Activated CD4-positive, alpha-beta T cell treated with anti-CD3 and anti-CD28 coated beads, Interleukin-2, Interleukin-4, amounts not matched to agents 100 ng/mL and 50 ng/mL, durations not matched to agents 16 hours and 8 hours (primary cell): ENCODE measurements around the gene PADI2.
A peak's percentile ranks its signal among the peaks of the same experiment; 100 is the strongest.
"Not testable (repeated sequence)": the region's sequence is repeated elsewhere in the genome, so short reads cannot be mapped to it uniquely, and the experiment has no call there.

Experiments
- DNase-seq: peaks from one replicate; pipeline ENCODE4 v3.0.0-alpha.2; 2020; ENCODE audit warnings: low spot score

PADI2 gene

GRCh38 chr1:17081439-17081838, 37.8 kb downstream of the PADI2 start:
- no peak for DNase-seq

GRCh38 chr1:17080880-17081279, 38.4 kb downstream of the PADI2 start:
- no peak for DNase-seq

GRCh38 chr1:17080085-17080759, 39.0 kb downstream of the PADI2 start:
- no peak for DNase-seq

DNA sequence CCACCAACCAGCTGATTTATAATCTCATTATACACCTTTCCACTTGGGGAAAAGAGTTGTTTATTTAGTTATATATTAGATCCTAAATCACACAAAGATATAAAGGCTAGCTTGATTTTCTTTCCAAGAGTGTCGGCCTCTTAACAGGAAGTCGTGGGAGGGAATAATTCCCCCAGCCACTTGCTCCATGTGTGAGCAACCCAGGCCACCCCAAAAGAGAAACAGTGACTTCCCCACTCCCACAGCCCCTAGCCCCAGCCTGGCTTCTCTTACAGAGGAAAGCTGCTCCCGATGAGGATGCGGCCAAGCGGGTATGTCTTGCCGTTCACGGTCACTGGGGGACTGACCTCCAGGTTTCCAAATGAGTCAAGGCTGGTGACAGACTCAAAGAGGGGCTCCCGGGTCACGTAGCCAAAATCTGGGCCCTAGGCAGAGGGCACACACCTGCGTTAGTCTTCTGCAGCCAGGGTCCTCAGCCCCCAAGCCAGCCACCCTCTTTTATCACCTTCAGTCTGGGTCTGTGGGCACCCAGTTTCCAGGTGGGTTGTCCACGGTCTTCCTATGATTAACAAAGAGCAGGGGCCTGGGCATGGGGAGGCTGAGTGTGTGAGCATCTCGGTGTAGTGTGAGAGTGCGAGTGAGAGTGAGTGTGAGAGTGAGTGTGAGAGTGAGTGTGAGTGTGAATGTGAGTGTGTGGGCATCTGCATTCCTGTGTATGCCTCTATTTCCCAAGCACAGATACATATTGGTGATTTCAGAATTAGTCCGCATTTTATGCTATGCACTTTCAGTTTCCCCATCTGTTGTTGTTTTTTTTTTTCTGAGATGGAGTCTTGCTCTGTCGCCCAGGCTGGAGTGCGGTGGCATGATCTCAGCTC, 40.0 kb downstream of the PADI2 start:
- DNase-seq: no peak

GRCh38 chr1:17075470-17076255, 43.6 kb downstream of the PADI2 start:
- DNase-seq: peak; percentile 44

DNA sequence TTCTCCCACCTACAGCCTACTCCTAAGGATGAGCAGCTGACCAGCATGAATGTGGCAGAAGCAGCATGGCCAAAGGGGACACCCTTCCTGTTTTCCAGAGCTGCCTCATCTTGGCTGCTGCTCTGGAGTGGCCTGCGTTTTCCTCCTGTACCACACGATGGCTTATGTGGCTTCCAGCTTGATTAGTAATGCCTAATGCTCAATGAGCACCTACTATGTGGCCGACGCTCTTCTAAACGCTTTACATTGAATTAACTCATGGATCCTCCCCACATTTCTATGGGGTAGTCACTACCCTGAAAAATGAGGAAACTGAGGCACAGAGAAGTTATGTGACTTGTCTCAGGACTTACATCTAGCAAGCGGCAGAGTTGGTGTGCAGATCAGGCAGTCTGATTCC, 47.5 kb downstream of the PADI2 start:
- DNase-seq: no peak

- DNase-seq: no peak
Measured at GRCh38 chr1:17070163-17070525, 49.1 kb downstream of the PADI2 start.

DNA sequence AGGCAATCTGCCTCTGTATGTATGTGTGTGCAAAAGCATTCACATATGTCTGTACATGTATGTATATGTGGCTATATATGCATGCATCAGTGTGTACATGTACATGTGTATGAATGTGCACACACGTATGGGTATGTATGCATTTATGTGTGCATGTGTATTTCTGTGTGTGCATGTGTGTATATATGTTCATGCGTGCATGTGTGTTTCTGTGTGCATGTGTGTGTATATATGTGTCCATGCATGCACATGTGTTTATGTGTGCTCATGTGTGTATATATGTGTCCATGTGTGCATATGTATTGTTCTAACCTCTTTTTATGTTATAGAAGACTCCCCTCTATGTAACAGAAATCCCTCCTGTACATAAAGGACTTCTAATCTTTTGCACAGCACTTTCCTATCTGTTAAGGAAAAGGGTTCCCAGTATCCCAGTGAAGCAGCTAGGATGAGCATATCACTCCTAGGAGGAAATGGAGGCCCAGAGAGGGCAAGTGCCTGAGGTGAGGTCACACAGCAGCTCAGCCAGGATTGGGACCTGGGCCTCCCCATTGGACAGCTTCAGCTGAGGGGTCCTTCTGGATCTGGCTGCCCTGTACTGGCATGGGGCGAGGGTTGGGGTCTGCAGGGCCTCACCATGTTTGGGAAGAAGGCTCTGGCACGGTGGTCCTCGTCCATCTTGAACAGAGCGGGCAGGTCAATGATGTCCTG, 49.6 kb downstream of the PADI2 start:
- DNase-seq: no peak

- DNase-seq: no peak
Measured at GRCh38 chr1:17068789-17069188, 50.5 kb downstream of the PADI2 start.

DNA sequence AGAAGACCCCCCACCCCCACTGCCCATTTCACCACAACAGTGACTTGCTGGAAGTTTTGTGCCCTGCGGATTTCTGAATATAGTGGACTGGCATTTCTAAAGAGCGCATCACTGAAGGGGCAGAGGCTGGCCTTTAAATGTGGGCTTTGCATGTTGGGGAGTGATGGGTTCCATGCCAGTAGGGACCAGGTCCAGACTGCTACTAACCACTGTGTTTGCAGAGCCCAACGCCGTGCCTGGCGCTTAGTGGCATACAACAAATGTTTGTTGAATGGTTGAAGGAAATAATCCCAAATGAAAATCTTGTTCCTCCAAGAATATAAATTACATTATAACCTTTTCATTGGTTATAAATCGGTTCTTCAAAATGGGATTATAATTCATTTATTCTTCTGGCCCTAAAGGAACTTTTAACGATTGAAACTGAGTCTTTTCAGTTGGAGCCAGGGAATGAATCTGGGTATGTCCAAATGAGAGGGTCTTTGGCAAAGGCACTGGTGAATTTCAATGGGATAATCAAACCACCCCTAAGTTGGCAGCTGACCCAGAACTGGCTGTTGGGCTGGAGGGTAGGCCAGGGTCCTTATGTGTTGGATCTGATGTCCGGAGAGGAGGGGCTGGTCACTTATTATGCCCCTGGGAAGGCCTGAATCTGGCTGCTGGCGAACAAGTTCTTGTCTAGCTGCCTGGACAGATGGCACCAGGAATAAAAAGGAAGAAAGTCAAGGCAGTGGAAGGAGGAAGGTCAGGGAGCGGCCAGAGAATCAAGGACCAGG, 51.6 kb downstream of the PADI2 start:
- no peak for DNase-seq

DNA sequence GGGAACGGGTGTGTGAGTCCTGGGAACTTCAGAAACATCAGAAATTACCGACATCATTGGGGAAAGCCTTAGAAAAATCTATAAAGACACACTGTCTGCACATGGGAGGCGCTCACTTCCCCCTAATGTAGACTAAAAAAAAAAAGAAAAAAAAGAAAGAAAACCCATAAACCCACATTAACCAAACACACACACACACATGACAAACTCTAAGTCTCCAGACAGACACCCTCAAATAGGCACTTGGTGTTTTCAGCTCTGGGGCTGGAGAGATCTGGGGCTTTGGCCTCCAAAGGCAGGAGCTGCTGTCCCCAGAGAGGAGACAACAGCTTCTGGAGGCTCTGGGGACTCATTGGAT, 52.2 kb downstream of the PADI2 start:
- DNase-seq: no peak

- no peak for DNase-seq
Measured at GRCh38 chr1:17066361-17067068, 52.7 kb downstream of the PADI2 start.

- no peak for DNase-seq
Measured at GRCh38 chr1:17065666-17066065, 53.6 kb downstream of the PADI2 start.

GRCh38 chr1:17062751-17063150, 56.5 kb downstream of the PADI2 start:
- DNase-seq: not testable (repeated sequence)

DNA sequence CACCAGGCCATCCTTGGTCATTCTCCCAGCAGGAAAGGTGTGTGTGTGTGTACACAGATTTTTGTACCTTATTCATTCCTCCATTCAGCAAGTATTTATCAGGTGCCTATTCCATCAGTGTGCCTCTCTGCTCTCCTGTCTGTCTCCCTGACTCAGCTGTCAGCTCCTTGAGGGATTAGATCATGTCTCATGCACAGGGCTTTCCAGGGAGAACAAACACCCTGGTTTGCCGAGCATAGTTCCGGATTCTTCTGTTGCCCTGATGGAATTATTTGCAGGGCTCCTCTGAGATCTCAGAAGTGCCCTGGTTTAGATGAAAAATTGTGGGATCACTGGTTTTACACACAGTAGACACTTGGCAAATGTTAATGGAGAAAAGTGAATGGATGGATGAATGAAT, 57.4 kb downstream of the PADI2 start:
- no peak for DNase-seq

DNA sequence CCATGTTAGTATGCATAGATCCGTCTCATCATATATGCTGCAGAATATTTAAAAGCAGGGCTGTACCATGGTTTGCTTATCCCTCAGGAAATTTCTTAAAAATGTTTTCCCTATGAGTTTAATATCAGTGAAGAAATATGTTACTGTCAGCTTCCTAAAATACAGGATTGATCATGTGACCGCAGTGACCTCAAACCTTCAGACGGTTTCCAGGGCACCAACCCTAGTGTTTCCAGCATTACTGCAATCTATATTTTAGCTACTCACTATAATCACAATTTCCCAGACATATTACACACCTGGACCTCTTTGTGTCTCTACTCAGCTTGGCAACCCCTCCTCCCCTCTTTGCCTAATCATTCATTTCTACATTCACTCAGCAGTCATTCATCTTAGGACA, 57.8 kb downstream of the PADI2 start:
- DNase-seq: no peak

DNA sequence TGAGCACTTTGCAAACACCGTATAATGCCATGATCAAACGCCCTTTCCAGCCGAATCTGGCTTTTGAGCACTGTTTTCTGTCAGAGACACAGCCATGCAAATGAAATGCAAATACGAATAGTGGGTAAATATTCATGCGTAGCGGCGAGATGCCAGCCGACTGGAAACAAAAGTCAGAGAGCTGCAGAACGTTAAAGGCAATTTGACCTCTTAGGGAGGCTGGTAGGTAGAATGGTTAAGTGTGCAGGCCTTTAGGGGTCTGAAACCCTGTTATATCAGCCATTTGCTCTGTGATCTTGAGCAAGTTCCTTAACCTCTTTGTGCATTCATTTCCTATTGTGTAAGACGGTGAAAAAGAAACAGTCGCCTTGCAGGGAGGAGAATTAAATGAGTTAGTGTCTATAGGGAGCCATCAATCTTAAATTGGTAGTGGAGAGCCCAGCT, 58.9 kb downstream of the PADI2 start:
- DNase-seq: no peak

- peak; percentile 37 for DNase-seq
Measured at GRCh38 chr1:17059391-17060305, 59.6 kb downstream of the PADI2 start.

DNA sequence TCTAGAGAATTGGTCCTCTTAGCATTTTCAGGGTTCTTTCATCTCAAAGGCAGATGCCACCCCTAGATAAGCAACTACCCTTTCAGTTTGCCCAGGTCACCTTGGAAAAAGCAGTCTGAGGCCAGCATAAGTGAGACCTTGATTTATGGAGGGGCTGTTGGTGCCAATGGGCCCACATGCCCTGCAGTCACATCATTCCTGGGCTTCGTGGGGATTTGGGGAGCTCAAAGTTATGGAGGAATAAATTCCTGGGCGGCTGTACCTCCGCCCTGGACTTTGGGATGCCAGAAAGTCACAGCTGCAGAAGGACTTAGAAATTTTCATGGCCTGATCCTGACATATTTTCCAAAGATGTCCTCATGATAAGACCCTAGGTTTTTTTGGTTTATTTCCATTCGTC, 62.7 kb downstream of the PADI2 start:
- DNase-seq: no peak

- no peak for DNase-seq
Measured at GRCh38 chr1:17055801-17056200, 63.5 kb downstream of the PADI2 start.
